Measurements from ENCODE around the gene DIP2C. TPM values are rescaled to one million over a fixed set of nuclear protein-coding genes. Genes with fewer than 3 reads are reported as not detected.

The DIP2C gene
- polyA plus RNA-seq, 1 of the 3 experiments (the other 2 are of a cell fraction): 8.7 TPM

GRCh38 chr10:373526-374309 is 315.8 kb downstream of the DIP2C start:
- 26% methylated on average over 8 of the region's 8 CpGs for WGBS (ENCODE audit: low lambda C conversion rate)
- Histone ChIP-seq H3K4me3 (ENCODE audit: low read depth in 2 of 2, low read length in 1 of 2) (no peak overlapping the region), H3K4me1 (ENCODE audit: control insufficient read depth in 1 of 2, insufficient read depth in 2 of 2, low read depth in 1 of 2, low read length in 1 of 2) (peaks cover 46 to 55% of the 10 kb centered on the region in 2 experiments), H2AFZ (ENCODE audit: low read depth) (no peak overlapping the region), H3K36me3 (replicated peaks in 1 of 2; ENCODE audit: control insufficient read depth in 1 of 2, insufficient read depth in 2 of 2, low read length in 1 of 2) (peaks cover 4 to 8% of the 10 kb centered on the region in 2 experiments), H3K27ac (ENCODE audit: low read depth in 2 of 2, low read length in 1 of 2) (peak overlapping the region; percentile 81 to 94), H3K4me2 (peak overlapping the region; percentile 41), H4K20me1 (ENCODE audit: insufficient read depth) (no peaks in the 10 kb centered on the region), H3K79me2 (ENCODE audit: insufficient read depth) (no peaks in the 10 kb centered on the region; the same call in 1 of the 2 replicates), H3K9ac (peak overlapping the region; percentile 28; the same call in 1 of the 2 replicates), H3F3A (replicated peaks; ENCODE audit: insufficient read depth) (peaks cover 45% of the 10 kb centered on the region), H3K27me3 (ENCODE audit: insufficient read depth) (no peaks in the 10 kb centered on the region), H3K9me2 (no peaks in the 10 kb centered on the region), H3K9me3 (no peaks in the 10 kb centered on the region)
- ChIA-PET CTCF (no interaction called here), POLR2A (interaction anchor here (0.9 kb wide), 1 partner anchor 18 kb away, joined by 3 read pairs; no protein-coding TSS in a partner anchor)
- DNase-seq: peak; percentile 56
- no peak for TF ChIP-seq ZBTB33 (IDR thresholded peaks at IDR 0.05; ENCODE audit: borderline replicate concordance, low read depth)
- TF ChIP-seq, protein P1, sequence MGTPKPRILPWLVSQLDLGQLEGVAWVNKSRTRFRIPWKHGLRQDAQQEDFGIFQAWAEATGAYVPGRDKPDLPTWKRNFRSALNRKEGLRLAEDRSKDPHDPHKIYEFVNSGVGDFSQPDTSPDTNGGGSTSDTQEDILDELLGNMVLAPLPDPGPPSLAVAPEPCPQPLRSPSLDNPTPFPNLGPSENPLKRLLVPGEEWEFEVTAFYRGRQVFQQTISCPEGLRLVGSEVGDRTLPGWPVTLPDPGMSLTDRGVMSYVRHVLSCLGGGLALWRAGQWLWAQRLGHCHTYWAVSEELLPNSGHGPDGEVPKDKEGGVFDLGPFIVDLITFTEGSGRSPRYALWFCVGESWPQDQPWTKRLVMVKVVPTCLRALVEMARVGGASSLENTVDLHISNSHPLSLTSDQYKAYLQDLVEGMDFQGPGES (IDR thresholded peaks at IDR 0.05; ENCODE audit: low read depth, low read length): no peak
- no peak for TF ChIP-seq RAD21 (IDR thresholded peaks at IDR 0.05; ENCODE audit: low read length)
- TF ChIP-seq JUND (IDR thresholded peaks at IDR 0.05): no peak; the same call in 1 of the 2 replicates
- TF ChIP-seq RCOR1 (IDR thresholded peaks at IDR 0.05; ENCODE audit: low read length): peak; percentile 46; the same call in 1 of the 2 replicates
- TF ChIP-seq, protein P2, sequence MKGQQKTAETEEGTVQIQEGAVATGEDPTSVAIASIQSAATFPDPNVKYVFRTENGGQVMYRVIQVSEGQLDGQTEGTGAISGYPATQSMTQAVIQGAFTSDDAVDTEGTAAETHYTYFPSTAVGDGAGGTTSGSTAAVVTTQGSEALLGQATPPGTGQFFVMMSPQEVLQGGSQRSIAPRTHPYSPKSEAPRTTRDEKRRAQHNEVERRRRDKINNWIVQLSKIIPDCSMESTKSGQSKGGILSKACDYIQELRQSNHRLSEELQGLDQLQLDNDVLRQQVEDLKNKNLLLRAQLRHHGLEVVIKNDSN (IDR thresholded peaks at IDR 0.05; ENCODE audit: borderline replicate concordance, low read depth): no peak
- TF ChIP-seq CHD2 (IDR thresholded peaks at IDR 0.05; ENCODE audit: low read length, partially characterized antibody): no peak
- TF ChIP-seq ELF1 (IDR thresholded peaks at IDR 0.05): no peak
- no peak for TF ChIP-seq CTCF (IDR thresholded peaks at IDR 0.05)
- no peak for TF ChIP-seq TAF1 (IDR thresholded peaks at IDR 0.05; ENCODE audit: borderline replicate concordance, low read depth, low read length)
- TF ChIP-seq NFIC (IDR thresholded peaks at IDR 0.05; ENCODE audit: borderline replicate concordance): peak; percentile 87
- TF ChIP-seq SIN3A (IDR thresholded peaks at IDR 0.05; ENCODE audit: borderline replicate concordance, low read depth, low read length): no peak
- TF ChIP-seq GABPA (IDR thresholded peaks at IDR 0.05; ENCODE audit: low read depth): no peak
- TF ChIP-seq NRF1 (IDR thresholded peaks at IDR 0.05; ENCODE audit: low read depth, low read length): no peak
- TF ChIP-seq MXI1 (IDR thresholded peaks at IDR 0.05; ENCODE audit: low read depth, low read length): peak; percentile 31; the same call in 1 of the 2 replicates
- TF ChIP-seq, protein P3, sequence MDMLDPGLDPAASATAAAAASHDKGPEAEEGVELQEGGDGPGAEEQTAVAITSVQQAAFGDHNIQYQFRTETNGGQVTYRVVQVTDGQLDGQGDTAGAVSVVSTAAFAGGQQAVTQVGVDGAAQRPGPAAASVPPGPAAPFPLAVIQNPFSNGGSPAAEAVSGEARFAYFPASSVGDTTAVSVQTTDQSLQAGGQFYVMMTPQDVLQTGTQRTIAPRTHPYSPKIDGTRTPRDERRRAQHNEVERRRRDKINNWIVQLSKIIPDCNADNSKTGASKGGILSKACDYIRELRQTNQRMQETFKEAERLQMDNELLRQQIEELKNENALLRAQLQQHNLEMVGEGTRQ (IDR thresholded peaks at IDR 0.05; ENCODE audit: borderline replicate concordance, low read depth, low read length): no peak
- TF ChIP-seq MEF2A (IDR thresholded peaks at IDR 0.05; ENCODE audit: borderline replicate concordance, low read depth): no peak
- peak; percentile 95 for TF ChIP-seq TCF12 (IDR thresholded peaks at IDR 0.05)
- TF ChIP-seq TEAD4 (IDR thresholded peaks at IDR 0.05; ENCODE audit: borderline replicate concordance, insufficient read depth): peak; percentile 77
- TF ChIP-seq, protein P4, sequence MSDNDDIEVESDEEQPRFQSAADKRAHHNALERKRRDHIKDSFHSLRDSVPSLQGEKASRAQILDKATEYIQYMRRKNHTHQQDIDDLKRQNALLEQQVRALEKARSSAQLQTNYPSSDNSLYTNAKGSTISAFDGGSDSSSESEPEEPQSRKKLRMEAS (IDR thresholded peaks at IDR 0.05; ENCODE audit: low read depth): peak; percentile 71
- TF ChIP-seq YY1 (IDR thresholded peaks at IDR 0.05; ENCODE audit: low read depth): no peak
- TF ChIP-seq SMC3 (IDR thresholded peaks at IDR 0.05; ENCODE audit: low read depth, low read length): no peak
- TF ChIP-seq PBX3 (IDR thresholded peaks at IDR 0.05): peak; percentile 70
- TF ChIP-seq FOXM1 (IDR thresholded peaks at IDR 0.05; ENCODE audit: low read depth): peak; percentile 67; the same call in 1 of the 2 replicates
- TF ChIP-seq FOSL2 (IDR thresholded peaks at IDR 0.05; ENCODE audit: borderline replicate concordance, low read depth): no peak
- peak; percentile 58; the same call in 1 of the 2 replicates for TF ChIP-seq POLR2AphosphoS5 (IDR thresholded peaks at IDR 0.05; ENCODE audit: low read depth, low read length)
